Astrocyte (in vitro differentiated cells and primary cell): ENCODE measurements around the gene FGGY. TPM values are rescaled to one million over a fixed set of nuclear protein-coding genes. Genes with fewer than 3 reads are reported as not detected.

ENCODE experiments used
- DNase-seq: peaks from one replicate; pipeline ENCODE4 v3.0.0-alpha.2; 2010; ENCODE audit warnings: low read depth
- FAIRE-seq: peaks from 2 replicates; lab custom pipeline; 2011; peaks lifted over from hg19 to GRCh38; lab: Jason Lieb, UNC
- H2AFZ ChIP-seq: 2 replicates; pipeline ENCODE4 v1.6.0; 2012; ENCODE audit warnings: low read depth, low read length, inconsistent platforms
- H3K27ac ChIP-seq: 2 replicates; pipeline ENCODE4 v1.5.1; 2011; ENCODE audit warnings: low read depth, low read length, inconsistent platforms
- H3K27me3 ChIP-seq: 2 replicates; pipeline ENCODE4 v1.6.0; 2011; ENCODE audit warnings: low read length, inconsistent platforms; ENCODE audit not compliant: insufficient read depth
- H3K36me3 ChIP-seq: 2 replicates; pipeline ENCODE4 v1.5.1; 2011; ENCODE audit warnings: low read length, inconsistent platforms; ENCODE audit not compliant: insufficient read depth
- H3K4me1 ChIP-seq: 2 replicates; pipeline ENCODE4 v1.5.1; 2011; ENCODE audit warnings: low read length, inconsistent platforms; ENCODE audit not compliant: insufficient read depth
- H3K4me2 ChIP-seq: 2 replicates; pipeline ENCODE4 v1.6.0; 2012; ENCODE audit warnings: low read length, inconsistent platforms
- H3K4me3 ChIP-seq: 2 replicates; pipeline ENCODE4 v1.5.1; 2011; ENCODE audit warnings: low read depth, mild to moderate bottlenecking, low read length, inconsistent platforms; ENCODE audit not compliant: insufficient read depth
- H3K79me2 ChIP-seq: 2 replicates; pipeline ENCODE4 v1.6.0; 2012; ENCODE audit warnings: mild to moderate bottlenecking, low read length, inconsistent platforms; ENCODE audit not compliant: insufficient read depth
- H3K9ac ChIP-seq: 2 replicates; pipeline ENCODE4 v1.6.0; 2012; ENCODE audit warnings: mild to moderate bottlenecking, low read length, inconsistent platforms
- H3K9me3 ChIP-seq: 2 replicates; pipeline ENCODE4 v1.5.1; 2012; ENCODE audit warnings: low read depth, mild to moderate bottlenecking, low read length, inconsistent platforms; ENCODE audit not compliant: insufficient read depth
- H4K20me1 ChIP-seq: 2 replicates; pipeline ENCODE4 v1.6.0; 2012; ENCODE audit warnings: low read length, inconsistent platforms; ENCODE audit not compliant: insufficient read depth
- H3K27ac Mint-ChIP-seq: one replicate; pipeline ENCODE4 v1.8.0; 2021; ENCODE audit warnings: mild to moderate bottlenecking, mixed read lengths; ENCODE audit not compliant: unreplicated experiment
- H3K27me3 Mint-ChIP-seq: one replicate; pipeline ENCODE4 v1.8.0; 2021; ENCODE audit warnings: low read depth, mixed read lengths; ENCODE audit not compliant: unreplicated experiment
- H3K36me3 Mint-ChIP-seq: one replicate; pipeline ENCODE4 v1.8.0; 2021; ENCODE audit warnings: low read depth, mixed read lengths; ENCODE audit not compliant: unreplicated experiment
- H3K4me1 Mint-ChIP-seq: one replicate; pipeline ENCODE4 v1.8.0; 2021; ENCODE audit warnings: low read depth, mixed read lengths; ENCODE audit not compliant: unreplicated experiment
- H3K4me3 Mint-ChIP-seq: one replicate; pipeline ENCODE4 v1.8.0; 2021; ENCODE audit warnings: mild to moderate bottlenecking, moderate library complexity, mixed read lengths; ENCODE audit not compliant: unreplicated experiment
- H3K9me3 Mint-ChIP-seq: one replicate; pipeline ENCODE4 v1.8.0; 2021; ENCODE audit warnings: mild to moderate bottlenecking, mixed read lengths; ENCODE audit not compliant: unreplicated experiment
- EZH2 ChIP-seq: IDR thresholded peaks from 2 replicates; pipeline ENCODE4 v1.6.1; 2012; ENCODE audit warnings: mild to moderate bottlenecking, low read length, inconsistent platforms; ENCODE audit not compliant: insufficient read depth
- total RNA-seq: library from RNA; stranded (reverse); gene quantifications from 2 replicates; pipeline ENCODE4 v1.2.1, GENCODE V29; 2021
- TF ChIP-seq, protein P1 (sequence below): IDR thresholded peaks from 2 replicates; pipeline ENCODE4 v1.5.1; 2011; ENCODE audit warnings: low read depth, mild to moderate bottlenecking, inconsistent platforms, low read length, moderate library complexity; ENCODE audit not compliant: insufficient read depth

The FGGY gene
- total RNA-seq, 1 donor from 2014 or later: 6.8 TPM

GRCh38 chr1:59635097-59635496 is 338.2 kb downstream of the FGGY start:
- no peaks in the 10 kb centered on the region for H3K36me3 Mint-ChIP-seq
- Histone ChIP-seq H3K4me2 (no peak overlapping the region), H3K36me3 (no peaks in the 10 kb centered on the region), H3K27ac (no peak overlapping the region), H3K4me3 (no peak overlapping the region), H3K27me3 (no peaks in the 10 kb centered on the region), H3K4me1 (no peaks in the 10 kb centered on the region), H3K79me2 (no peaks in the 10 kb centered on the region), H4K20me1 (no peaks in the 10 kb centered on the region), H3K9me3 (no peaks in the 10 kb centered on the region), H3K9ac (no peak overlapping the region), H2AFZ (no peak overlapping the region)
- H3K27ac Mint-ChIP-seq: no peak overlapping the region
- FAIRE-seq: no peak
- H3K27me3 Mint-ChIP-seq: no peaks in the 10 kb centered on the region
- H3K9me3 Mint-ChIP-seq: peaks cover 4% of the 10 kb centered on the region
- DNase-seq: no peak
- no peaks in the 10 kb centered on the region for H3K4me1 Mint-ChIP-seq
- H3K4me3 Mint-ChIP-seq: no peak overlapping the region
- TF ChIP-seq, protein P1, sequence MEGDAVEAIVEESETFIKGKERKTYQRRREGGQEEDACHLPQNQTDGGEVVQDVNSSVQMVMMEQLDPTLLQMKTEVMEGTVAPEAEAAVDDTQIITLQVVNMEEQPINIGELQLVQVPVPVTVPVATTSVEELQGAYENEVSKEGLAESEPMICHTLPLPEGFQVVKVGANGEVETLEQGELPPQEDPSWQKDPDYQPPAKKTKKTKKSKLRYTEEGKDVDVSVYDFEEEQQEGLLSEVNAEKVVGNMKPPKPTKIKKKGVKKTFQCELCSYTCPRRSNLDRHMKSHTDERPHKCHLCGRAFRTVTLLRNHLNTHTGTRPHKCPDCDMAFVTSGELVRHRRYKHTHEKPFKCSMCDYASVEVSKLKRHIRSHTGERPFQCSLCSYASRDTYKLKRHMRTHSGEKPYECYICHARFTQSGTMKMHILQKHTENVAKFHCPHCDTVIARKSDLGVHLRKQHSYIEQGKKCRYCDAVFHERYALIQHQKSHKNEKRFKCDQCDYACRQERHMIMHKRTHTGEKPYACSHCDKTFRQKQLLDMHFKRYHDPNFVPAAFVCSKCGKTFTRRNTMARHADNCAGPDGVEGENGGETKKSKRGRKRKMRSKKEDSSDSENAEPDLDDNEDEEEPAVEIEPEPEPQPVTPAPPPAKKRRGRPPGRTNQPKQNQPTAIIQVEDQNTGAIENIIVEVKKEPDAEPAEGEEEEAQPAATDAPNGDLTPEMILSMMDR: no peak
- no peak for TF ChIP-seq EZH2

DNA sequence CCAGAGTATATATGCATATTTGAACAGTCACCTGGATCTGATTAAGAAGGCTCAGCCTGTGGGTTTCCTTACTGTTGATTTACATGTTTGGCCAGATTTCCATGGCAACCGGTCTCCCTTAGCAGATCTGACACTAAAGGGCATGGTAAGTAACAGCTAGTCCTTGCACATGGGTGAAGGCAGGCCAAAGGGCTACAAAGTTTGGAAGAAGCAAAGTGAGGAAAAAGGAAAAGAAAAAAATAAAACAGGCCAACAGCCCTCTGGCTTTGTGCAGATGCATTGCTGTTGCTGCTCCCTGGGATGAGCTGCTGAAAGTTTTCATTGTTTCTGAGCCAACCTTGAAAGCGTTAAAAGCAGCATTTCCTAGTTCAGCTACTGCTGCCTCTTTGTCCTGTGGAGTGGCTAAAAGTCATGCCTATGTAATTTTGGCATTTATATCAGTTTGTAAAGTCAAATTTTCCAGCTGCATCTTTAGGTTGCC is 341.4 kb downstream of the FGGY start:
- Histone ChIP-seq H3K4me2 (no peak overlapping the region), H3K4me3 (no peak overlapping the region), H3K36me3 (no peaks in the 10 kb centered on the region), H4K20me1 (no peaks in the 10 kb centered on the region), H3K4me1 (no peaks in the 10 kb centered on the region), H3K27ac (no peak overlapping the region), H2AFZ (no peak overlapping the region), H3K9ac (no peak overlapping the region), H3K9me3 (no peaks in the 10 kb centered on the region), H3K79me2 (no peaks in the 10 kb centered on the region), H3K27me3 (no peaks in the 10 kb centered on the region)
- FAIRE-seq: no peak
- peak; percentile 77 for DNase-seq
- peaks cover 4% of the 10 kb centered on the region for H3K9me3 Mint-ChIP-seq
- no peak overlapping the region for H3K4me3 Mint-ChIP-seq
- H3K4me1 Mint-ChIP-seq: peaks cover 10% of the 10 kb centered on the region
- H3K27me3 Mint-ChIP-seq: no peaks in the 10 kb centered on the region
- no peaks in the 10 kb centered on the region for H3K36me3 Mint-ChIP-seq
- H3K27ac Mint-ChIP-seq: no peak overlapping the region
- TF ChIP-seq, protein P1: no peak
- TF ChIP-seq EZH2: no peak

DNA sequence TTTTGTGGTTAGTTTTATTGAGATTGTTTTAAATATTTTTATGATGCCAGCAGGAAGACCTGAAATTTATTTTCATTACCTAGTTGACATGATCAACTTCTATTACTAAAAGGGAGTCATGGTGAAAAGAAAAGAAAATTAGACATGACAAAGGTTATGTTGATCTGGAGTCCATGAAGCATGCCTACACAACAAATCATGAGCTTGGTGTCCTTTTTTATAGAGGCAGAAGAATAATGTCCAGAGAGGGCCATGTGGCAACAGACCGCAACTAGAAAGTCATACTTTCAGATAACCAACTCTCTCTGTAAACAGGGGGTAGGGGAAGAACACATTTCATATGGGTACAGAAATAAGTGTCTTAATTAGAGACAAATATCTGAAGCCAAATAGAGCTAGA is 342.4 kb downstream of the FGGY start:
- Histone ChIP-seq H3K27ac (no peak overlapping the region), H3K4me2 (no peak overlapping the region), H3K79me2 (no peaks in the 10 kb centered on the region), H3K9me3 (no peaks in the 10 kb centered on the region), H4K20me1 (no peaks in the 10 kb centered on the region), H3K4me3 (no peak overlapping the region), H3K36me3 (no peaks in the 10 kb centered on the region), H3K27me3 (no peaks in the 10 kb centered on the region), H3K4me1 (no peaks in the 10 kb centered on the region), H3K9ac (no peak overlapping the region), H2AFZ (no peak overlapping the region)
- Mint-ChIP-seq H3K27me3 (no peaks in the 10 kb centered on the region), H3K4me1 (peaks cover 10% of the 10 kb centered on the region), H3K36me3 (no peaks in the 10 kb centered on the region), H3K9me3 (peaks cover 2% of the 10 kb centered on the region), H3K27ac (no peak overlapping the region), H3K4me3 (no peak overlapping the region)
- no peak for TF ChIP-seq EZH2
- TF ChIP-seq, protein P1: no peak
- FAIRE-seq: peak; percentile 55
- DNase-seq: no peak
